ENCODE data around the gene NCOR1. TPM values are rescaled to one million over a fixed set of nuclear protein-coding genes. Genes with fewer than 3 reads are reported as not detected.

The NCOR1 gene
- total and polyA plus RNA-seq, 10 of the 15 experiments (the other 5 are each of a cell fraction or from before 2014, with no cell fraction given), result 34.5 to 135 (median 82.9) TPM

GRCh38 chr17:16199093-16199492, 16.2 kb downstream of the NCOR1 start (continued):
- TF ChIP-seq BCL3 (IDR thresholded peaks at IDR 0.05; ENCODE audit: borderline replicate concordance, insufficient read depth, low read depth, low read length, poor library complexity, severe bottlenecking) (no peak), EED (IDR thresholded peaks at IDR 0.05; ENCODE audit: low read depth) (no peak)

- BruUV-seq (replicated peaks), result no TSS peak
- WGBS (ENCODE audit: insufficient coverage, insufficient replicate concordance, low lambda C conversion rate, missing lambda C conversion rate), result 100% methylated on average over 1 of the region's 1 CpG
- SMC1A ChIA-PET (ENCODE audit: uncharacterized antibody, unreplicated experiment), result no interaction called here
- TF ChIP-seq POU2F2 (IDR thresholded peaks at IDR 0.05; ENCODE audit: borderline replicate concordance, low read depth, low read length) (no peak), NBN (IDR thresholded peaks at IDR 0.05) (no peak), ATF2 (IDR thresholded peaks at IDR 0.05; ENCODE audit: low read length) (no peak), RELA (IDR thresholded peaks at IDR 0.05; ENCODE audit: borderline replicate concordance, partially characterized antibody) (no peak), RAD51 (IDR thresholded peaks at IDR 0.05) (no peak), ZBTB11 (CRISPR knock-in tag; IDR thresholded peaks at IDR 0.05) (no peak), HDGF (IDR thresholded peaks at IDR 0.05) (no peak), IRF5 (IDR thresholded peaks at IDR 0.05; ENCODE audit: borderline replicate concordance) (no peak), KLF5 (IDR thresholded peaks at IDR 0.05; ENCODE audit: partially characterized antibody) (no peak), E2F4 (IDR thresholded peaks at IDR 0.05; ENCODE audit: low read depth, low read length) (no peak), SUPT20H (IDR thresholded peaks at IDR 0.05; ENCODE audit: borderline replicate concordance, control insufficient read depth, low read depth, low read length) (no peak), RUNX3 (IDR thresholded peaks at IDR 0.05; ENCODE audit: low read length) (no peak)
Observed at GRCh38 chr17:16197276-16197675, 18.1 kb downstream of the NCOR1 start.

More at GRCh38 chr17:16197276-16197675, 18.1 kb downstream of the NCOR1 start:
- DNase-seq (ENCODE audit: low read depth, low spot score) (no peak), FAIRE-seq (no peak), ATAC-seq (no peak)
- intact Hi-C loops (cut with micrococcal nuclease; ENCODE audit: unreplicated experiment), result loop anchor here (5.0 kb wide), 1 partner anchor 50 kb away; no protein-coding TSS in a partner anchor
- ChIA-PET POLR2A (interaction anchor here (0.6 to 0.7 kb wide), 2 partner anchors 49 to 358 kb away, joined by 4 read pairs; no protein-coding TSS in a partner anchor), CTCF (interaction anchor here (0.6 kb wide), 1 partner anchor 166 kb away, joined by 3 read pairs; no protein-coding TSS in a partner anchor), RAD21 (ENCODE audit: unreplicated experiment) (no interaction called here)
- peaks cover 54% of the 10 kb centered on the region for H3K79me2 ChIP-seq (ENCODE audit: control insufficient read depth, insufficient read depth, low read length)
- H3K27me3 ChIP-seq (replicated peaks in 1 of 2; ENCODE audit: control insufficient read depth in 2 of 2, insufficient read depth in 2 of 2, low read length in 1 of 2), result no peaks in the 10 kb centered on the region
- H3K9ac ChIP-seq (ENCODE audit: control insufficient read depth, insufficient read depth, low read length), result no peak overlapping the region
- no peak overlapping the region for H3K4me3 ChIP-seq
- in situ Hi-C loops (cut with MboI), result no loop called here
- H3K36me3 ChIP-seq (ENCODE audit: control insufficient read depth in 2 of 2, insufficient read depth in 2 of 2, low read length in 1 of 2), result peaks cover 0 to 7% of the 10 kb centered on the region in 2 experiments; a peak in 3 of 4 replicates
- no peak overlapping the region for H3K27ac ChIP-seq (ENCODE audit: control insufficient read depth, insufficient read depth)
- peaks cover 3% of the 10 kb centered on the region for H3K4me1 ChIP-seq (ENCODE audit: control insufficient read depth, insufficient read depth, low read length)
- H4K20me1 ChIP-seq (ENCODE audit: control insufficient read depth, insufficient read depth), result no peaks in the 10 kb centered on the region
- H3K9me3 ChIP-seq (replicated peaks; ENCODE audit: control insufficient read depth, insufficient read depth, low read length), result no peaks in the 10 kb centered on the region; the same call in 2 of the 3 replicates
- no peak overlapping the region for H2AFZ ChIP-seq (ENCODE audit: control insufficient read depth, low read depth, low read length)
- no peak overlapping the region for H3K4me2 ChIP-seq (ENCODE audit: control insufficient read depth, insufficient read depth)

Measured in GM12878 (cell line).